NCI-H226 (cell line): ENCODE results near the gene EPSTI1.

Experiments used
- DNase-seq: peaks from one replicate; pipeline ENCODE4 v3.0.0-alpha.2; 2015

EPSTI1 gene

DNA sequence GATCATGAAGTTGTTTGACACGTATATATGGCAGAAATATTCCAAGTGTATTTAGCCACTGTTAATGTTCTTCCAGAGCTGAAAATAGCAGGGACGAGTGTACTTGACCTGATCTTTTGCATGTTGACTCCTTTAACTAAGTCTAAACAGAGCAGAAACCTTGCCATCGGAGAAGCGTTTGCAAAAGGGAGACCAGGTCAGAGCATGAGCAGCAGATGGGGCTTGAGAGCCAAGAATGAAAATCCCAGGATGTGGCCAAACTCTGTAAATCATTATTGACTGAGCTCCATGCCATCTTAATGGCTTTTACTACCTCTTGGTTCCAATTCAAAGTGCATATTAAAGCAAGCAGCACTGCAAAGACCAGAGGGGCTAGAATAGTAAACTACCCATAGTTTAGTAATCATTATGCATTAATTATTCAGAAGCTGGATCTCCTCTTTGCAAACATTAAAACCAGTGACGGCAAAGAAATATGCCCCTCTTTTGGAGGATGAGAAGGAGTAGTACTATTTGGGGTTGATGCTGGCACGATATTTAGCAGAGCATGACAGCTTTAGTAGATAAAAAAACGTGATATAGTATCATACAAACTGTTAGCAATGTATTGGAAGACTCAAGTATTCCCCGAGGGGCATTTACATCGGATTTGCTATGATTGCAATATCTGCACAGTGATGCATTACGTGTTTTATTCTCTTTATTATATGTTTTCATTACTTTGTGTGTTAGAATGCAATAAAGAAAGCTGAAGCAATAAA is 154.9 kb downstream of the EPSTI1 start:
- DNase-seq = no peak
